Upper lobe of left lung (tissue), 6 donors: Measurements from ENCODE around the gene SCYL2. TPM values are rescaled to one million over a fixed set of nuclear protein-coding genes. Genes with fewer than 3 reads are reported as not detected.
"Not testable (repeated sequence)": the region's sequence is repeated elsewhere in the genome, so short reads cannot be mapped to it uniquely, and the experiment has no call there.

Experiments used
- ATAC-seq, 2 donors: fragments of 200-7000 bp; cut with Tn5 transposase; one replicate each; pipeline ENCODE4 v1.9.1; 2022; ENCODE audit warnings: mild to moderate bottlenecking in 2 of 2, moderate library complexity in 2 of 2; ENCODE audit not compliant: low FRiP score in 2 of 2
- DNase-seq, 2 donors: peaks; one replicate each; pipeline ENCODE4 v3.0.0-alpha.2; 2019 to 2020
- H3K27ac ChIP-seq, 4 donors: fragments of 200-600 bp; sonication (generic); one replicate each; pipeline ENCODE4 v1.5.1; 2016 to 2019
- H3K27me3 ChIP-seq, 4 donors: fragments of 200-600 bp; sonication (generic); one replicate each; pipeline ENCODE4 v1.5.1; 2017 to 2019
- H3K36me3 ChIP-seq, 4 donors: fragments of 200-600 bp; sonication (generic); one replicate each; pipeline ENCODE4 v1.5.1; 2016 to 2019
- H3K4me1 ChIP-seq, 4 donors: fragments of 200-600 bp; sonication (generic); one replicate each; pipeline ENCODE4 v1.5.1; 2018 to 2019
- H3K4me3 ChIP-seq, 4 donors: fragments of 200-600 bp; sonication (generic); one replicate each; pipeline ENCODE4 v1.5.1; 2017 to 2019; ENCODE audit warnings: mild to moderate bottlenecking in 2 of 4, moderate library complexity in 1 of 4
- H3K9me3 ChIP-seq, 4 donors: fragments of 200-600 bp; sonication (generic); one replicate each; pipeline ENCODE4 v1.5.1; 2018 to 2019
- CTCF ChIP-seq, 6 experiments: fragments of 450-650 bp in 4 of 6; fragments of 200-600 bp in 2 of 6; sonication (generic) in 2 of 6; IDR thresholded peaks; one replicate each; pipeline ENCODE4 v1.5.1; 2016 to 2019; ENCODE audit warnings: antibody characterized with exemption in 6 of 6
- EP300 ChIP-seq, 4 donors: sonication (generic); formaldehyde crosslinking; IDR thresholded peaks; one replicate each; pipeline ENCODE4 v1.5.1; 2017; ENCODE audit warnings: antibody characterized with exemption in 4 of 4, control low read depth in 2 of 4
- POLR2A ChIP-seq, 4 donors: fragments of 450-650 bp; IDR thresholded peaks; one replicate each; pipeline ENCODE4 v1.5.1; 2016 to 2017; ENCODE audit warnings: antibody characterized with exemption in 4 of 4, mild to moderate bottlenecking in 2 of 4
- POLR2AphosphoS5 ChIP-seq, 2 donors: sonication (generic); formaldehyde crosslinking; IDR thresholded peaks; one replicate each; pipeline ENCODE4 v1.5.1; 2017; ENCODE audit warnings: antibody characterized with exemption in 2 of 2
- WGBS, 2 donors: methylation state at CpG; one replicate each; pipeline ENCODE4 v1.1.5; 2017 to 2018; 5-methylcytosine and 5-hydroxymethylcytosine counted together
- total RNA-seq, 6 donors: library from RNA; depleted of rRNA in 4 of 6; stranded (reverse); fragments of >200 nt in 4 of 6; gene quantifications; one replicate each; pipeline versions ENCODE4 v1.1.0 to v1.2.1, GENCODE V29; 2016 to 2021
- donor health status: DM: no; HTN: no; CAD: no; lungs with moderate emphysema.
- donor health status: DM: no; HTN: yes; CAD: no; lungs with severe emphysema.

The SCYL2 gene
- 10 to 100 TPM; 39.1 to 74.1 (median 40.7) TPM for total RNA-seq

GRCh38 chr12:100266835-100267602 is at the start of gene SCYL2, which contains the start of gene DEPDC4:
Gene SCYL2, plus strand, starts transcription at chr12:100267177. Its CDS starts 15,794 bp downstream, at chr12:100282971.
Gene DEPDC4, minus strand, starts transcription at chr12:100267079. Its CDS starts 3 bp downstream, at chr12:100267076.
- TF ChIP-seq EP300 (IDR thresholded peaks at IDR 0.05), result peak in 1 of 4 donors; percentile 31
- TF ChIP-seq POLR2A (IDR thresholded peaks at IDR 0.05), result peak in 3 of 4 donors; percentile 71 to 86 (median 75)
- TF ChIP-seq CTCF (IDR thresholded peaks at IDR 0.05), result peak in 1 of 6 experiments; percentile 8
- peak; percentile 48 to 80 for TF ChIP-seq POLR2AphosphoS5 (IDR thresholded peaks at IDR 0.05)
- no peaks in the 10 kb centered on the region for H3K9me3 ChIP-seq
- H3K27me3 ChIP-seq, result no peaks in the 10 kb centered on the region
- no peaks in the 10 kb centered on the region for H3K36me3 ChIP-seq
- ATAC-seq (peak; percentile 98 to 99), DNase-seq (peak; percentile 97 to 98)
- H3K27ac ChIP-seq, result peak within 1 kb of the TSS; percentile 96 to 100 (median 97)
- 1% methylated on average over 33 to 60 of the region's 62 CpGs for WGBS, 2 donors
- peaks cover 22 to 34% (median 31%) of the 10 kb centered on the region in 4 donors for H3K4me1 ChIP-seq
- peak within 1 kb of the TSS; percentile 66 to 92 (median 87) for H3K4me3 ChIP-seq

- TF ChIP-seq EP300 (IDR thresholded peaks at IDR 0.05), result no peak
- no peak for TF ChIP-seq POLR2A (IDR thresholded peaks at IDR 0.05)
- no peak for TF ChIP-seq CTCF (IDR thresholded peaks at IDR 0.05)
- TF ChIP-seq POLR2AphosphoS5 (IDR thresholded peaks at IDR 0.05), result no peak
- Histone ChIP-seq H3K36me3 (peaks cover 4 to 82% (median 19%) of the 10 kb centered on the region in 4 donors), H3K27me3 (no peaks in the 10 kb centered on the region), H3K4me1 (no peaks in the 10 kb centered on the region), H3K9me3 (no peaks in the 10 kb centered on the region), H3K27ac (no peak overlapping the region), H3K4me3 (no peak overlapping the region)
- 81 to 85% methylated on average over 5 of the region's 5 CpGs for WGBS, 2 donors
- DNase-seq (no peak), ATAC-seq (no peak)
These were observed 47.5 kb upstream of the SCYL2 start for GRCh38 chr12:100219328-100220109.

GRCh38 chr12:100221523-100221922 is 45.5 kb upstream of the SCYL2 start:
- Histone ChIP-seq H3K27me3 (no peaks in the 10 kb centered on the region), H3K36me3 (peaks cover 4 to 82% (median 23%) of the 10 kb centered on the region in 4 donors), H3K4me1 (no peaks in the 10 kb centered on the region), H3K27ac (no peak overlapping the region), H3K9me3 (no peaks in the 10 kb centered on the region), H3K4me3 (no peak overlapping the region)
- DNase-seq (no peak), ATAC-seq (no peak)
- 61 to 80% methylated on average over 3 of the region's 3 CpGs for WGBS, 2 donors
- TF ChIP-seq POLR2A (IDR thresholded peaks at IDR 0.05) (no peak), EP300 (IDR thresholded peaks at IDR 0.05) (no peak), CTCF (IDR thresholded peaks at IDR 0.05) (no peak), POLR2AphosphoS5 (IDR thresholded peaks at IDR 0.05) (no peak)

- H3K36me3 ChIP-seq, result peaks cover 4 to 79% (median 23%) of the 10 kb centered on the region in 4 donors
- H3K4me1 ChIP-seq, H3K9me3 ChIP-seq, DNase-seq, H3K27me3 ChIP-seq, H3K4me3 ChIP-seq, H3K27ac ChIP-seq, ATAC-seq: not testable (repeated sequence)
- WGBS, 2 donors, result 96 to 98% methylated on average over 6 of the region's 6 CpGs
These were observed 44.8 kb upstream of the SCYL2 start for GRCh38 chr12:100222173-100222572.

- Histone ChIP-seq H3K4me3 (no peak overlapping the region), H3K36me3 (peaks cover 0 to 49% (median 15%) of the 10 kb centered on the region in 4 donors), H3K27me3 (no peaks in the 10 kb centered on the region), H3K9me3 (no peaks in the 10 kb centered on the region), H3K4me1 (peaks cover 0 to 5% (median 2%) of the 10 kb centered on the region in 4 donors), H3K27ac (no peak overlapping the region)
- ATAC-seq (no peak), DNase-seq (no peak)
- TF ChIP-seq POLR2A (IDR thresholded peaks at IDR 0.05), result no peak
- no peak for TF ChIP-seq CTCF (IDR thresholded peaks at IDR 0.05)
- no peak for TF ChIP-seq EP300 (IDR thresholded peaks at IDR 0.05)
- TF ChIP-seq POLR2AphosphoS5 (IDR thresholded peaks at IDR 0.05), result no peak
These were observed 41.5 kb upstream of the SCYL2 start for GRCh38 chr12:100225491-100225890.
